Esophagus squamous epithelium (tissue), 5 donors: ENCODE results near the gene CLBA1. TPM values are rescaled to one million over a fixed set of nuclear protein-coding genes. Genes with fewer than 3 reads are reported as not detected.

ENCODE experiments used
- DNase-seq: peaks from one replicate; lab custom pipeline; 2025; lab: John Stamatoyannopoulos, UW
- H3K27ac ChIP-seq, 4 donors: fragments of 200-600 bp; sonication (generic); one replicate each; pipeline ENCODE4 v1.5.1; 2016 to 2019; ENCODE audit warnings: mild to moderate bottlenecking in 1 of 4
- H3K27me3 ChIP-seq, 4 donors: fragments of 200-600 bp; sonication (generic); 1 replicate in 3 of 4; 2 replicates in 1 of 4; pipeline versions ENCODE4 v1.5.1 to v1.6.0; 2017 to 2021; ENCODE audit warnings: antibody characterized with exemption in 1 of 4
- H3K36me3 ChIP-seq, 3 donors: fragments of 200-600 bp; sonication (generic); one replicate each; pipeline ENCODE4 v1.5.1; 2016 to 2019
- H3K4me1 ChIP-seq, 3 donors: fragments of 200-600 bp; sonication (generic); one replicate each; pipeline ENCODE4 v1.5.1; 2017 to 2019
- H3K4me3 ChIP-seq, 4 donors: fragments of 200-600 bp; sonication (generic); 1 replicate in 3 of 4; 2 replicates in 1 of 4; pipeline ENCODE4 v1.5.1; 2016 to 2019; ENCODE audit warnings: mild to moderate bottlenecking in 2 of 4, moderate library complexity in 1 of 4
- H3K9me3 ChIP-seq, 3 donors: fragments of 200-600 bp; sonication (generic); one replicate each; pipeline ENCODE4 v1.5.1; 2016 to 2019
- CTCF ChIP-seq, 6 experiments: fragments of 450-650 bp in 4 of 6; fragments of 200-600 bp in 2 of 6; sonication (generic) in 2 of 6; IDR thresholded peaks; one replicate each; pipeline ENCODE4 v1.5.1; 2016 to 2019; ENCODE audit warnings: antibody characterized with exemption in 6 of 6, mild to moderate bottlenecking in 4 of 6, moderate library complexity in 4 of 6
- POLR2A ChIP-seq, 4 donors: fragments of 450-650 bp; IDR thresholded peaks; one replicate each; pipeline ENCODE4 v1.6.1; 2017; ENCODE audit warnings: antibody characterized with exemption in 4 of 4, mild to moderate bottlenecking in 4 of 4, moderate library complexity in 3 of 4
- WGBS, 2 donors: methylation state at CpG; one replicate each; pipeline ENCODE4 v1.1.5; 2018; 5-methylcytosine and 5-hydroxymethylcytosine counted together
- intact Hi-C: fragments of 100-400 bp; cut with DNase I; formaldehyde crosslinking; loops from one replicate; pipeline ENCODE4 v1.15.0; 2022
- total RNA-seq, 4 donors: library from RNA; depleted of rRNA; stranded (reverse); fragments of >200 nt; gene quantifications; one replicate each; pipeline ENCODE4 v1.1.0, GENCODE V29; 2016
- donor health status: DM: yes; HTN: yes; CAD: no.

Gene CLBA1
- total RNA-seq, 4 donors from 2014 or later = 5.5 to 19.3 (median 7.3) TPM

GRCh38 chr14:104937694-104938365 is 47.8 kb upstream of the CLBA1 start:
- Histone ChIP-seq H3K27me3 (peaks cover 0 to 5% (median 0%) of the 10 kb centered on the region in 4 donors), H3K9me3 (no peaks in the 10 kb centered on the region), H3K4me1 (peaks cover 1 to 33% (median 5%) of the 10 kb centered on the region in 3 donors), H3K27ac (no peak overlapping the region), H3K36me3 (peaks cover 3 to 50% (median 3%) of the 10 kb centered on the region in 3 donors), H3K4me3 (no peak overlapping the region)
- WGBS, 2 donors = 82 to 84% methylated on average over 10 to 11 of the region's 11 CpGs
- TF ChIP-seq POLR2A (IDR thresholded peaks at IDR 0.05) = no peak
- TF ChIP-seq CTCF (IDR thresholded peaks at IDR 0.05) = no peak
- intact Hi-C loops = no loop called here
- no peak for DNase-seq

GRCh38 chr14:104938436-104938835 is 47.2 kb upstream of the CLBA1 start:
- Histone ChIP-seq H3K27ac (no peak overlapping the region), H3K27me3 (no peaks in the 10 kb centered on the region), H3K9me3 (no peaks in the 10 kb centered on the region), H3K4me1 (peaks cover 0 to 27% (median 0%) of the 10 kb centered on the region in 3 donors), H3K4me3 (no peak overlapping the region), H3K36me3 (peaks cover 3 to 56% (median 6%) of the 10 kb centered on the region in 3 donors)
- DNase-seq = no peak
- no peak for TF ChIP-seq CTCF (IDR thresholded peaks at IDR 0.05)
- no peak for TF ChIP-seq POLR2A (IDR thresholded peaks at IDR 0.05)
- WGBS, 2 donors = 50 to 73% methylated on average over 2 of the region's 2 CpGs
- intact Hi-C loops = no loop called here

- DNase-seq = no peak
- Histone ChIP-seq H3K4me1 (peaks cover 0 to 22% (median 0%) of the 10 kb centered on the region in 3 donors), H3K36me3 (peaks cover 3 to 62% (median 6%) of the 10 kb centered on the region in 3 donors), H3K4me3 (no peak overlapping the region), H3K27ac (no peak overlapping the region), H3K9me3 (no peaks in the 10 kb centered on the region), H3K27me3 (no peaks in the 10 kb centered on the region)
- no peak for TF ChIP-seq POLR2A (IDR thresholded peaks at IDR 0.05)
- TF ChIP-seq CTCF (IDR thresholded peaks at IDR 0.05) = no peak
- intact Hi-C loops = no loop called here
- no CpG with 5 or more reads among the region's 1 CpG for WGBS, 2 donors
Observed at GRCh38 chr14:104938960-104939359, 46.6 kb upstream of the CLBA1 start.

- Histone ChIP-seq H3K36me3 (peaks cover 3 to 70% (median 6%) of the 10 kb centered on the region in 3 donors), H3K4me1 (peaks cover 0 to 13% (median 0%) of the 10 kb centered on the region in 3 donors), H3K27me3 (no peaks in the 10 kb centered on the region), H3K9me3 (no peaks in the 10 kb centered on the region), H3K27ac (no peak overlapping the region), H3K4me3 (no peak overlapping the region)
- intact Hi-C loops = no loop called here
- DNase-seq = no peak
- 88% methylated on average over 9 of the region's 11 CpGs; no CpG with 5 or more reads in 1 of the 2 donors for WGBS, 2 donors
- TF ChIP-seq POLR2A (IDR thresholded peaks at IDR 0.05) (no peak), CTCF (IDR thresholded peaks at IDR 0.05) (no peak)
Observed at GRCh38 chr14:104939666-104940410, 45.8 kb upstream of the CLBA1 start.
